ENCODE results near the gene CIPC.

- TF ChIP-seq CTCF (IDR thresholded peaks at IDR 0.05), result no peak
- no peak for TF ChIP-seq EZH2 (IDR thresholded peaks at IDR 0.05; ENCODE audit: borderline replicate concordance, insufficient read depth, low read depth, low read length, poor library complexity, severe bottlenecking)
Observed at GRCh38 chr14:77103475-77103874, 5.4 kb downstream of the CIPC start.

Measured in B cell (primary cell).